ENCODE measurements around the gene POLA2.
"Not testable (repeated sequence)": the region's sequence is repeated elsewhere in the genome, so short reads cannot be mapped to it uniquely, and the experiment has no call there.

Gene POLA2

GRCh38 chr11:65242389-65242788, 19.4 kb upstream of the POLA2 start:
- DNase-seq (ENCODE audit: low read depth in 2 of 2): no peak

- DNase-seq (ENCODE audit: low read depth in 2 of 2): no peak
Measured at GRCh38 chr11:65243797-65244196, 18.0 kb upstream of the POLA2 start.

GRCh38 chr11:65245046-65245445, 16.7 kb upstream of the POLA2 start:
- not testable (repeated sequence) for DNase-seq (ENCODE audit: low read depth in 2 of 2)

DNA sequence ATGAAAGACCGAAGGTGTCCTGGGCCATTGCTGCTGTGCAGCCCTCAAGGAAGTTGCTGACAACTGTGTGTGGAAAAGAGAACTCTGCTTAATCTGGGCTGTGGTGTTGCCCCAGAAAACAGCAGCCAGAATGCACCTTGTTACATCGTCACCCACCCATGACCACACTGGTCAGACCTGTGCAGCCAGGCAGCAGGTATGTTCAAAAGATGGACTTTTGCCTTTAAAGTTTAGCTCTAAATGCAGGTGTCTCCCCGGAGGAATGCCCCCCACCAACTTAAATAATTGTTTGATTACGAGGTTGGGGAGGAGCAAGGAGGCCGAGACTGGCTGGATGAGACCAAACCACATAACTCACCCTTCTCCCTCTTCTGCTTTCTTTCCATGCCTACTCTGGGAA, 15.3 kb upstream of the POLA2 start:
- no peak for DNase-seq (ENCODE audit: low read depth in 2 of 2)

- DNase-seq (ENCODE audit: low read depth in 2 of 2): not testable (repeated sequence)
Measured at GRCh38 chr11:65248184-65248710, 13.5 kb upstream of the POLA2 start.

GRCh38 chr11:65251476-65251875, 10.3 kb upstream of the POLA2 start:
- DNase-seq (ENCODE audit: low read depth in 2 of 2): no peak

DNA sequence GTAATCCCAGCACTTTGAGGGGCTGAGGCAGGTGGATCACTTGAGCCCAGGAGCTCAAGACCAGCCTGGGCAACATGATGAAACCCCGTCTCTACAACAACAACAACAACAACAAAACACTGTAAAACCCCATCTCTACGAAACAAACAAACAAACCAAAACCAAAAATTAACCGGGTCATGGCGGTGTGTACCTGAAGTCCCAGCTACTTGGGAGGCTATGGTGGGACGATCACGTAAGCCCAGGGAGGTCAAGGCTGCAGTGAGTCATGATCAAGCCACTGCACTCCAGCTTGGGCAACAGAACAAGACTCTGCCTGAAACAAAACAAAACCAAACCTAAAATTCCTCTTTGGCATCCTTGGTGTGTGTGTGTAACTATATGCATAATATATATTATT, 7.0 kb upstream of the POLA2 start:
- no peak for DNase-seq (ENCODE audit: low read depth in 2 of 2)

DNA sequence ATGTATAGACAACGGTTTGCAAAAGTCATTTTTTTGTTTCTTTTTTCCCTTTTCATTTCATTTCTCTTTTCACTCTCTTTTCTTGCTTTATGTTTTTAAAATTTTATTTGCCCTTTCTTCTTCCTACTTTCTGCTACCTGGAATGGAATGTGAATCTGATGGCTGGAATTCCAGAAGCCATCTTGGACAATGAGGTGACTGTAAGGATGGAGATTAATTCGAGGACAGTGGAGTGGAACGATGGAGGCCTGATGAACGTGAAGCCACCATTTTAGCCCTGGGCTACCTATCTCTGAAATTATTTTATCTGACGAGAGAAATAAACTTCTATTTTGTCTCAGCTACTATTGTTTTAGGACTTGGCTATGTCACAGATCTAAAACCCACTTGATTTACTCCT, 2.8 kb upstream of the POLA2 start:
- no peak for DNase-seq (ENCODE audit: low read depth in 2 of 2)

GRCh38 chr11:65260302-65260701, 1.5 kb upstream of the POLA2 start:
- DNase-seq (ENCODE audit: low read depth in 2 of 2): no peak

GRCh38 chr11:65260756-65261590, 789 bp upstream of the POLA2 start:
- DNase-seq (ENCODE audit: low read depth in 2 of 2): no peak

DNA sequence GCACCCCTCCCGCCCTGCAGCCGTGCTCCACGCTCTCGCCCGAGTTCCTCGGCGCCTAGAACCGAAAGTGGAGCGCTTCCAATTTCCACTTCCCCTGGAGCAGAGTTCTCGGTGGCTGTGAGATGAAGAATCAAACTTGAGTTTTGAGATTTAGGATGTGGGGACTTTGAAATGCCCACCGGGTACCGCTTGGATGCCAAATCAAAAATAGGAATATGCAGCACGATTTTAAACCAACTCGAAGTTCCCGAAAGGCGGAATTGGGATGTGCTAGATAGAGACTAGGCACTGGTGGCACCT, 569 bp downstream of the POLA2 start:
- no peak for DNase-seq (ENCODE audit: low read depth in 2 of 2)

GRCh38 chr11:65262776-65263175, 1.0 kb downstream of the POLA2 start:
- DNase-seq (ENCODE audit: low read depth in 2 of 2): no peak

DNA sequence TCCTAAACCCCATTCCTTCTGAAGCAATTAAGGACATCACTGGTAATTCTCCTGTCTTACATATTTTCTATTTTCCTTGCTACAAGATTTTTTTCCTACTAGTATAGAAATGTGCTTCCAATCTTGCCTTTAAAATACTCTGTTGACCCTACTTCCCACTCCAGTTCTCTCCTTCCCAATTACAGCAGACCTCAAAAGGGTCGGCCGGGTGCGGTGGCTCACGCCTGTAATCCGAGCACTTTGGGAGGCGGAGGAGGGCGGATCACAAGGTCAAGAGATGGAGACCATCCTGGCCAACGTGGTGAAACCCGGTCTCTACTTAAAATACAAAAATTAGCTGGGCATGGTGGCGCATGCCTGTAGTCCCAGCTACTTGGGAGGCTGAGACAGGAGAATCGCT, 3.0 kb downstream of the POLA2 start:
- DNase-seq (ENCODE audit: low read depth in 2 of 2): not testable (repeated sequence)

- DNase-seq (ENCODE audit: low read depth in 2 of 2): no peak
Measured at GRCh38 chr11:65266210-65266609, 4.4 kb downstream of the POLA2 start.

DNA sequence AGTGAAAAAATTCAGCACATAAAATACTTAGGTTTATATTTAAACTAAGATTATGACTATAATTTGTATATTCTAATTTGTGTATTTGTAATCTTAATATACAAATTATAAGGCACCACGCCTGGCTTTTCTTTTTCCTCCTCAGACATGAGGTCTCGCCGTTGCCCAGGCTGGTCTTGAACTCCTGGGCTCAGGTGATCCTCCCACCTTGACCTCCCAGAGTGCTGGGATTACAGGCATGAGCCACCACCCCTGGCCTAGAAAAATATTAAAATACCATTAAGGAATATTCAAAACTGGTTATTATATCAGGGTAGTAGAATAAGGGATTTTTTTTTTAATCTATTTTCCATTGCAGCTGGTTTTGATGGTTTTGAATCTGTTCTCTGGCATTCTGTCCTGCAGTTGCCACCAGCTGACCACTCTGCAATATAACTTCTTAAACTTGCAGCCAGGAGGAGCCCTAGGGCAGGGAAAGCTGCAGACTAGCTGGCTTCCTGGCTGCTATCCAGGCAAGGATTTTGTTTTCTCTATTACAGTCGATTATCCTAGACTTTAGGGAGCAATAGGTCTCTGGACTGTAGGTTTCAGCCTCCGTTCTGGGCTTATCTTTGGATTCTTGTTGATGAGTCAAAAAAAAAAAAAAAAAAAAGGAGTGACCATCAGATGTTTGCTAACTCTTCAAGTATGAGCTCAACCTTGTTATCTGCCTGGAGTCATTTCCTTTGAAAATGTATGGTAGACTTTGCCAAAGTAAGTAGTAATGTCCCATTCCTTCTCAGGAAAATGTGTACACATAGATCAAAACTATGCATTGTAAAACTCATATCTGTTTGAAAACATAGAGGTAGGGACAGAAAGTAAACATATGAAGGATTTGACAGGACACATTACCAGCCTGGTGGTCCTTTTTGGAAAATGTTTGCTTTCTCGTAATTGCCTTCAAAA, 13.2 kb downstream of the POLA2 start:
- DNase-seq (ENCODE audit: low read depth in 2 of 2): no peak

GRCh38 chr11:65275906-65276305, 14.1 kb downstream of the POLA2 start:
- no peak for DNase-seq (ENCODE audit: low read depth in 2 of 2)

- no peak for DNase-seq (ENCODE audit: low read depth in 2 of 2)
Measured at GRCh38 chr11:65277631-65278277, 16.0 kb downstream of the POLA2 start.

- DNase-seq (ENCODE audit: low read depth in 2 of 2): no peak
Measured at GRCh38 chr11:65278356-65278755, 16.6 kb downstream of the POLA2 start.

GRCh38 chr11:65279279-65279678, 17.5 kb downstream of the POLA2 start:
- no peak for DNase-seq (ENCODE audit: low read depth in 2 of 2)

- DNase-seq (ENCODE audit: low read depth in 2 of 2): peak in 1 of 2 donors; percentile 9
Measured at GRCh38 chr11:65279741-65280440, 18.1 kb downstream of the POLA2 start.

- DNase-seq (ENCODE audit: low read depth in 2 of 2): no peak
Measured at GRCh38 chr11:65280646-65281045, 18.9 kb downstream of the POLA2 start.

DNA sequence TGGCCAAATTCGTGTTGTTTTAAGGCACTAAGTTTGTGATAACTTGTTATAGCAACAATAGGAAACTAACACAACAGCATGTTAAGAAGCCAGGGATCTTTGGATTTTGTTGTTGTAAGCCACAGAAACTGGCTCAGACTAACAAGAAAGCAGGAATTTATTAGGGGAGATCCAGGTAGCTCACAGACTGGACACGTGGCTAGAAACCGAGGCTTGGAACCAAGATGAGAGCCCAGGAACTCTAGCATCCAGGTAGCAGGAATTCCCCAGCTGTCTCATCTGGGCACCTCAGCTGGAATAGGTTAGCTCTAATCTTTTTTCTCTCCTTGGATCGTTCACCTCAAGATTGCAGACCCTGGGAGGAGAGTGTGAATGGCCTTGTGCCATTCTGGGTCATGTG, 24.9 kb downstream of the POLA2 start:
- no peak for DNase-seq (ENCODE audit: low read depth in 2 of 2)

Data from stimulated activated CD8-positive, alpha-beta memory T cell treated with anti-CD3 and anti-CD28 coated beads, Interleukin-7, amount 100 ng/mL, for 1 hour (primary cell).